ENCODE measurements around the gene RASAL1.

DNA sequence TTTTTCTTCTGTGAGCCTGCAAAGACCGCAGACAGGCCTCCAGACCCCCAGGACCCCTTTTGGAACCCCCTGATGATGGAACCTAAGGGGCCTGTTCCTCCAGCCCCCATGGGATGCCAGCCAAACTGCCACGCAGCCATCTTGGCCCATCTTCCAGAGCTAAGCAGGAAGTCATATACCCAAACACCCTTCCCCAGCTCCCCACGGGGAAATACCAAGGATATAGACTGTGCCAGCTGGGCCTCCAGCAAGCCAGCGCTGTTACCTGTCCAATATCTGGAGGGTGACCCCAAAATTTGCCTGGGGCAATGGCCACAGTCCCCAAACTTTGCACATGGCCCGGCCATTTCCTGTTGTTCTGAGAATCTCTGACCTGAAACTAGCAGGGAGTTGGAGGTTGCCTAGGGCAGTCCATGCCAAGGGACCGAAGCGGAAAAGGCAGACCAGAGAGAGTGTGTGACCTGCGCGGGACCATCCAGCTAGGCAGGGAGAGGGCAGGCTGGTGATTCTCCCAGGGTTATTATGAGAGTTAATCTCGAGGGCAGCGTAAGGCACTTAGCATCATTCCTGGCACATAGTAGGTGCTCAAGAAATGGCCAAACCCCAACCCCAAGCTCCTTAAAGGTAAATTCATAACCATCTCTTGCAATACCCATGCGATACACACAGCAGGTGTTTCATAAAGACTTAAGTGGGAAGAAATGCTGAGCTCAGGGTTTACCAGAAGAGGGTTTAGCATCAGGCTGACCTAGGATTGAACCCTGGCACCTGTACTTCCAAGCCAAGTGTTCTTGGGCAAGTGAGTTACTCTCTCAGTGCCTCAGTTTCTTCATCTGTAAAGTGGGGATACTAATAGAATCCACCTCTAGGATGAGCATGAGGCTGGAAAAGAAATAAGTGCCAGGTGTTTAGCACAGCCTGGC lies 2.6 kb upstream of the RASAL1 start:
- TF ChIP-seq, protein P1, sequence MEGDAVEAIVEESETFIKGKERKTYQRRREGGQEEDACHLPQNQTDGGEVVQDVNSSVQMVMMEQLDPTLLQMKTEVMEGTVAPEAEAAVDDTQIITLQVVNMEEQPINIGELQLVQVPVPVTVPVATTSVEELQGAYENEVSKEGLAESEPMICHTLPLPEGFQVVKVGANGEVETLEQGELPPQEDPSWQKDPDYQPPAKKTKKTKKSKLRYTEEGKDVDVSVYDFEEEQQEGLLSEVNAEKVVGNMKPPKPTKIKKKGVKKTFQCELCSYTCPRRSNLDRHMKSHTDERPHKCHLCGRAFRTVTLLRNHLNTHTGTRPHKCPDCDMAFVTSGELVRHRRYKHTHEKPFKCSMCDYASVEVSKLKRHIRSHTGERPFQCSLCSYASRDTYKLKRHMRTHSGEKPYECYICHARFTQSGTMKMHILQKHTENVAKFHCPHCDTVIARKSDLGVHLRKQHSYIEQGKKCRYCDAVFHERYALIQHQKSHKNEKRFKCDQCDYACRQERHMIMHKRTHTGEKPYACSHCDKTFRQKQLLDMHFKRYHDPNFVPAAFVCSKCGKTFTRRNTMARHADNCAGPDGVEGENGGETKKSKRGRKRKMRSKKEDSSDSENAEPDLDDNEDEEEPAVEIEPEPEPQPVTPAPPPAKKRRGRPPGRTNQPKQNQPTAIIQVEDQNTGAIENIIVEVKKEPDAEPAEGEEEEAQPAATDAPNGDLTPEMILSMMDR (IDR thresholded peaks at IDR 0.05), result no peak
- no peak for TF ChIP-seq EZH2phosphoT487 (IDR thresholded peaks at IDR 0.05)
